Epithelial cell of proximal tubule (primary cell): Measurements from ENCODE around the gene SRPK1. TPM values are rescaled to one million over a fixed set of nuclear protein-coding genes. Genes with fewer than 3 reads are reported as not detected.

Experiments
- DNase-seq: peaks from one replicate; pipeline ENCODE4 v3.0.0-alpha.2; 2011; ENCODE audit warnings: low read depth
- H3K4me3 ChIP-seq: 2 replicates; pipeline ENCODE4 v1.5.1; 2011; ENCODE audit warnings: low read depth, mild to moderate bottlenecking, low read length
- total RNA-seq: library from RNA; depleted of rRNA; stranded (reverse); fragments of >200 nt; gene quantifications from 2 replicates; pipeline ENCODE4 v1.2.3, GENCODE V29; 2015
- TF ChIP-seq, protein P1 (sequence below): conservative IDR thresholded peaks from 2 replicates; pipeline ENCODE4 v1.5.1; 2012; ENCODE audit warnings: low read depth, mild to moderate bottlenecking, low read length

Gene SRPK1
- total RNA-seq: 103 and 115 TPM in 2 replicates

DNA sequence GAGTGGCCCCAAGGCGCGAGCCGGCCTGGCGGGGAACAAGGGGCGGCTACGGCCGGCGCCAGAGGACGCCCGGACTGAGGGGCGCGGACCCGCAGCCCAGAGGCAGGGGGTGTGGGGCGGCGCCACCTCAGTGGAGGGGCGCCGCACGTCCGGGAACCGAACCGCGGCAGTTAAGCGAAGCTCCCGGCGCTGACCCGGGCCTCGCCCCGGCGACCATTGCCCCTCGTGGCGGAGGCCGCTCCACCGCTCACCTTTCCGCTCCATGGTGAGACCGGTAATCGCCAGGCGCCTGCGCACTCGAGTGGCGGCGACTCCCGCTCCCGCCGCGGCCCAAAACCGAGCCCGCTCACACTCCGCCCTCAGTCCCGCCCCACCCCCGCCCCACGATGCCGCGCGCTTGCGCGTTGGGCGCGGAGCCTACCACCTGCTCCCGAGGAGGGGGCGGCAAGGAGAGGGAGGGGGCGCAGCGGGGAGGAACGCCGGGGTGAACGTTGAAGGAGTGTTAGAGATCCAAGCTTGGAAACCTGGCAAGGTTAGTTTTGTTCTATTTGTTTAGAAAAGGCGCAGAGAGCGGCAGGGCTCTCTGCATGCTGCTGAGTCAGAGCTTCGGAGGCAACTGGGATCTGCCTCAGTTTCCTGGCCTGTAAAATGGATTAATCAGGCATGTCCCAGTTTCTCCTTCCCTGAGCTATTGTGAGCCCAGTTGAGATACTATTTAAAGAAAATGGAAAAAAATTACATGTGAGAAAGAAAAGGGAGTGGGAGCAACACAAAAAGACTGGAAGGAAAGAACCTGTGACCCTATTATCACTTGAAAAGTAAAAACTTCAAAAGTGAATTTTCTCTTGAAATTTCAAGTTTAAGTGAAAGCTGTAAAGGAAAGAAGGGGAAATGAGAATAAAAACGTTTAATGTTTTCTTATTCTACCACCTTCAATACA, at the start of gene SRPK1:
Gene SRPK1, minus strand, starts transcription at position 306 of the 940 bp plus-strand sequence. Its CDS starts 42 bp downstream, at position 264.
- no peak for DNase-seq
- H3K4me3 ChIP-seq: peak within 1 kb of the TSS; percentile 89
- TF ChIP-seq, protein P1, sequence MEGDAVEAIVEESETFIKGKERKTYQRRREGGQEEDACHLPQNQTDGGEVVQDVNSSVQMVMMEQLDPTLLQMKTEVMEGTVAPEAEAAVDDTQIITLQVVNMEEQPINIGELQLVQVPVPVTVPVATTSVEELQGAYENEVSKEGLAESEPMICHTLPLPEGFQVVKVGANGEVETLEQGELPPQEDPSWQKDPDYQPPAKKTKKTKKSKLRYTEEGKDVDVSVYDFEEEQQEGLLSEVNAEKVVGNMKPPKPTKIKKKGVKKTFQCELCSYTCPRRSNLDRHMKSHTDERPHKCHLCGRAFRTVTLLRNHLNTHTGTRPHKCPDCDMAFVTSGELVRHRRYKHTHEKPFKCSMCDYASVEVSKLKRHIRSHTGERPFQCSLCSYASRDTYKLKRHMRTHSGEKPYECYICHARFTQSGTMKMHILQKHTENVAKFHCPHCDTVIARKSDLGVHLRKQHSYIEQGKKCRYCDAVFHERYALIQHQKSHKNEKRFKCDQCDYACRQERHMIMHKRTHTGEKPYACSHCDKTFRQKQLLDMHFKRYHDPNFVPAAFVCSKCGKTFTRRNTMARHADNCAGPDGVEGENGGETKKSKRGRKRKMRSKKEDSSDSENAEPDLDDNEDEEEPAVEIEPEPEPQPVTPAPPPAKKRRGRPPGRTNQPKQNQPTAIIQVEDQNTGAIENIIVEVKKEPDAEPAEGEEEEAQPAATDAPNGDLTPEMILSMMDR: no peak

DNA sequence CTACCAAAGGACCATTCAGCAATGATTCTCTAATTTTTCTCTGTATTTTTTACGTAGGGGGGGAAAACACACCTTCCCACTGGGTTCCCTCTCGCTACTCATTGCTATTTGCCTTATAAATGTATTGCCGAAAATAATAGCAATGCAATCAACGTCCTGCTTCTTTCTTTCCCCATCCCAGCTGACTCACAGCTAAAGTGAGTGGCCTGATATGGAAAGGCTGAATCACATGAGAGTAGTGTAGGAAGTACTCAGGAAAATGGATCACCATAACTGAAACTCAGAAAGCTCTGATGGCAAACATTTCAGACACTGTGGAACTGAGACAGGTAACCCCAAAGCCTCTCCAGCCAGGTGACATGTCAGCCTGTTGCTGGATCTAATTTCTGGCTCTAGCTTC, 49.3 kb upstream of the SRPK1 start:
- no peak overlapping the region for H3K4me3 ChIP-seq
- no peak for DNase-seq
- TF ChIP-seq, protein P1: no peak

DNA sequence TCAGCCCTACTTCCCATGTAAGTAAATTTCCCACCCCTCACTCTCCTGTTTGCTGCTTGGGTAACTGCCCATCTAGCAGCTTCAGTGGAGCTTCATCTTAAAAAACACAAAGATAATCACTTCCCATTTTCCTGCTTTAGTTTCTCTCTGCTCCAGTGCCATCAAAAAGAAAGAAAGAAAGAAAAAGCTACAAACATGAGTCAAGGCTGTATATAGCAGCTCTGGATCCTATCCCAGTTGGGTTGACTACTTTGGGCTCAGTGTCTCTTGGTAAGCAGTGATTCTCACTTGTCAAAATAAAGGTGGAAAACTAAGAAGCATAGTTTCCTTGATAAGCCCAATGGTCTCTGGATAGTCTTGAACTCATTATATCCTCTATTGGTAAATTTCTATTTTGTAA, 48.7 kb upstream of the SRPK1 start:
- TF ChIP-seq, protein P1: no peak
- no peak overlapping the region for H3K4me3 ChIP-seq
- no peak for DNase-seq

DNA sequence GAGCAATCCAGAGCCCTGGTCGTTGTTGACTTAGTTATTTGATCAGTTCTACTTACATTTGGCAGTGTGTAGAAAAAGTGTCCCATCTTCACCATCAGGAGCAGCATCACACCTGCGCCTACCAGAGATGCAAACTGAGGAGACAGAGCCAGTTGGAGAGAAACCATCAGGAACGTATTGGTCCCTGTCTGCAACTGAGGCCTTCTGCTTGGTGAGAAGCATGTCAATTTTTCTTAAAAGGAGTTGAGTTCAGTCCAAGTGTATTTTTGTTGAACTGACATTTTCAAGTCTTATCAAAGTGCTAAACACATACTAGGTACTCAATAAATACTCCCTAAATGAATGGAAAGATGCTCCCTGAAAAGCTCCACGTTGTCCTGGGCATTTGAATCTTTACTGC, 47.9 kb upstream of the SRPK1 start:
- no peak for DNase-seq
- no peak overlapping the region for H3K4me3 ChIP-seq
- TF ChIP-seq, protein P1: no peak

DNA sequence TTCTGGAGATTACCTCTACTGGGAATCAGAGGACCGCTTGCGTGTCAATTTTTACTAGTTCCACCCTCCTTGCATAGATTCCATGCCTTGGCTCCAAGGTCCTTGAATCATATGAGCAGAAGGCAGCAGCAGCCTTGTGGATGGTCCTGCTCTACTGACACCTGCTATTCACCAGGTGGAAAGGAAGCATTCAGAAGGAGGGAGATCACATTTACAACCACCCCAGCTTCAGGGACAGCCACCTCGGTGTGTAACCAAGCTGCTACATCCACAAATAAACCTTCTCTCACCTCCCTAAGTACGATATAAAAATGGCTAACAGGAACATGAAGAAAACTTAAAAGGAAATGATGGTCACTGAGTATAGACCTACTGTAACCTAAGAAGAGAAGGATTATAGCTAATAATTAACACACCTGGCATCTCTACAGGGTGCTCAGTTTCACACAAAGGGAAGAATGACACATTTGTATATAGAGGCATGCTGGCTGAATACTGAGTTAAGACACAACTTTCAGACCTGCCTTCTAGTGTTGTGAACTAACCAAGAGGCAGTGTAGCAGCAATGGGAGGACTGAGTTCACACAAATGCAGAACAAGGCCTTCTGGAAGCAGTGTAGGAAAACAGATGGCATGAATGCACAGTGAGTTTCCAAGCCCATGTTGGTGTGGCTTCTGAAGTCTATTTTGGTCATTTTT, 46.3 kb upstream of the SRPK1 start:
- TF ChIP-seq, protein P1: no peak
- DNase-seq: no peak

DNA sequence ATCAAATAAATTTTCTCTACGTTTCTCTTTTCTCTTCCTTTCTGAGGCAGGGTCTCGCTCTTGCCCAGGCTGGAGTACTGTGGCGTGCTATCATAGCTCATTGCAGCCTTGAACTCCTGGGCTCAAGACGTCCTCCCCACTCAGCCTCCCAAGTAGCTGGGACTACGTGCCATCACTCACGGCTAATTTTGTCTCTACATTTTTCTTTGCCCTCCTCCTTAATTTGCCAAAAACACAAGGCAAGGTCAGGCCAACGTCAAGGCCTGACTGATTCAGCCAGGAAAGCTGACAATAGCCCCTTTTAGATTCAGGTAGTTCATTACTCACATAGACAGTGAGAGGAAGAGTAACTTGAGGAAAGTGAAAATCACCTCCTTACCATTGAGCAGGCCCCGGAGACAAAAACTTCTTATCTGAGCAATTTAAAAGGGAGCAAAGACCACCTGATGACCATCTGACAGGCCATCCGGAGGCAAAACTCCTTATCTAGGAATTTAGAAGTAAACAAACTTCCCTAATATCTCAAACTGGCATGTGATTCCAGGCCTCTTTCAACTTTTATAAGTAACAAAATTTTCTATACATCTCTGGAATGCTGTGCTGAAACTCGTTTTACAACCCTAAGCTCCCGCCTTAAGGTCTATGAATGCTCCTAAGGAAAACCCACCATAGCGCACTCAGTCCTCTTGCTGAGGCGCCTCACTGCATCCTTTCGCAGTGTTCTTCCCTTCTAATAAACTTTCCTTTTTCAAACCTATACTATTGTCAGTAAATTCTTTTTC, 42.1 kb upstream of the SRPK1 start:
- DNase-seq: no peak
- no peak overlapping the region for H3K4me3 ChIP-seq
- TF ChIP-seq, protein P1: no peak

More for the DNA sequence above, 46.3 kb upstream of the SRPK1 start:
- no peak overlapping the region for H3K4me3 ChIP-seq
